Measurements from ENCODE around the gene NRM. TPM values are rescaled to one million over a fixed set of nuclear protein-coding genes. Genes with fewer than 3 reads are reported as not detected.

The NRM gene
- total and polyA plus RNA-seq, 2 of the 13 experiments (the other 11 are each of a cell fraction or from before 2014, with no cell fraction given), result 12.5 to 16.0 TPM

GRCh38 chr6:30722280-30723112 lies 31.7 kb upstream of the NRM start (continued):
- TF ChIP-seq ZNF75D (CRISPR knock-in tag; IDR thresholded peaks at IDR 0.05; ENCODE audit: borderline replicate concordance) (no peak), ZKSCAN5 (CRISPR knock-in tag; IDR thresholded peaks at IDR 0.05) (no peak), PCBP2 (optimal IDR thresholded peaks at IDR 0.05; ENCODE audit: low read depth, low read length, poor library complexity, severe bottlenecking) (no peak), RBM22 (optimal IDR thresholded peaks at IDR 0.05; ENCODE audit: low read length) (peak; percentile 40), KMT2A (CRISPR knock-in tag; IDR thresholded peaks at IDR 0.05) (peak; percentile 44; the same call in 1 of the 2 replicates), KAT8 (CRISPR knock-in tag; IDR thresholded peaks at IDR 0.05) (peak; percentile 22; the same call in 1 of the 2 replicates), GLI4 (CRISPR knock-in tag; IDR thresholded peaks at IDR 0.05; ENCODE audit: borderline replicate concordance) (no peak), PHF5A (CRISPR knock-in tag; IDR thresholded peaks at IDR 0.05; ENCODE audit: low read depth, unreplicated experiment) (peak; percentile 52), RBM39 (IDR thresholded peaks at IDR 0.05; ENCODE audit: low read depth, low read length, poor library complexity, severe bottlenecking) (peak; percentile 54), SIN3A (IDR thresholded peaks at IDR 0.05; ENCODE audit: borderline replicate concordance, low read depth, low read length) (peak; percentile 41; the same call in 1 of the 2 replicates), ZNF605 (CRISPR knock-in tag; IDR thresholded peaks at IDR 0.05) (no peak), TBX3 (IDR thresholded peaks at IDR 0.05; ENCODE audit: borderline replicate concordance) (no peak), POLR2A (IDR thresholded peaks at IDR 0.05; ENCODE audit: insufficient read depth in 1 of 2, low read depth in 2 of 2, low read length in 2 of 2) (peak; percentile 50 to 63; a peak in 2 of 4 replicates), IRF2 (CRISPR knock-in tag; IDR thresholded peaks at IDR 0.05) (peak; percentile 20; the same call in 1 of the 2 replicates), STAT5B (CRISPR knock-in tag; IDR thresholded peaks at IDR 0.05) (no peak), HOXA5 (CRISPR knock-in tag; IDR thresholded peaks at IDR 0.05) (no peak; the same call in 1 of the 2 replicates), AKAP8 (CRISPR knock-in tag; IDR thresholded peaks at IDR 0.05) (peak; percentile 51; the same call in 1 of the 2 replicates), ZNF777 (CRISPR knock-in tag; IDR thresholded peaks at IDR 0.05) (peak; percentile 65; the same call in 1 of the 2 replicates), CTCF (CRISPR knock-in tag; IDR thresholded peaks at IDR 0.05) (peak; percentile 96), ATF2 (CRISPR knock-in tag; IDR thresholded peaks at IDR 0.05) (0 out of 2 replicates have a peak, but pooled peaks have one; percentile 36), ARID4A (CRISPR knock-in tag; IDR thresholded peaks at IDR 0.05; ENCODE audit: borderline replicate concordance) (no peak; the same call in 1 of the 2 replicates), HDAC2 (CRISPR knock-in tag; IDR thresholded peaks at IDR 0.05) (peak; percentile 61), EEA1 (CRISPR knock-in tag; IDR thresholded peaks at IDR 0.05; ENCODE audit: borderline replicate concordance) (no peak)

Measured in HepG2 (cell line).